GM13977 (cell line): ENCODE results near the gene NKD1.

ENCODE experiments used
- DNase-seq: peaks from one replicate; pipeline ENCODE4 v3.0.0; 2012; ENCODE audit warnings: low spot score
- in situ Hi-C: fragments of 300-500 bp; cut with MboI; formaldehyde crosslinking; loops from one replicate; pipeline ENCODE4 v1.12.0; 2022; ENCODE audit warnings: low sequenced_read_pairs, low pct_unique_long_range_greater_than_20kb, mixed read lengths, inconsistent platforms; ENCODE audit not compliant: unreplicated experiment
- TF ChIP-seq, protein P1 (sequence below): IDR thresholded peaks from 2 replicates; pipeline ENCODE4 v1.5.1; 2012; ENCODE audit warnings: mild to moderate bottlenecking, control low read depth; ENCODE audit not compliant: insufficient read depth; ENCODE audit errors: extremely low read depth, missing control alignments

The NKD1 gene

DNA sequence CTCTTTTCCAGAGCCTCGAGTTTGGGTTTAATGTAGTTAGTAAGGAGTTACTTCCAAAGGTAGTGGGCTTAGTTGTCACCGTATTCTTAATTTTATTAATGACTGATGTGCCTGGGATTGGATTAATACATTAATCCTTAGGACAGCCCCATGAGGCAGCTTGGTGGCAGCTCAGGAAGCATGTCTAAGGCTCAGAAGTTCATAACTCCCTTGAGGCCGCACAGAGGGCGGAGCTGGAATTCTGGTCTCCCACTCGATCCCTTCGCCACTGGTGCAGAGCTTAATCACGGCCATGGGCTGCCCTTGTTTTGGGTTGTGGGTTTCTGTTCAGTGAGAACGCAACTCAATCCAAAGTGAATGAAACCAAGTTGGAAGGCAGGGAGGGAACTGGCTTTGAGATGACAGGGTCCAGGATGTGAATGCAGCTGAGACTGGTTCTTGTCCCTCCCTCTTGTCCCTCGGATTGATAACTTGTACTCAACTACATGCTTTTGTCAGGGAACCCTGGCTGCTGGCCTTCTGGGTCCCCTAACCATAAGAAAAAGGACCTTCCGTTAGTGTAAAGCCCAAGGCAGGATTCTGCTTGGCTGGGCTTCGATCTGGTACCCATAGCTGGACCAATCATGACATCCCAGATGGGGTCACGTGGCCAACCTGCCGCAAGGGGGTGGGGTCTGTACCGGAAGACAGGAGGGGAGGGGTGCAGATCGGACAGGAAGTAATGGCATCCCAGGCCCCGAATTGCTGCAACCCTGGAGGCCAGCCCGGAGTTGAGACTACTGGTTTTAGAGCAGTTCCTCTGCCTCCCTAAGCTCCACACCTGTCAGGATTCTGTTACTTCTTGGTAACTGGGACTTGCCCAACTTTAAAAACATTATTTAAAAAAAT, 87.6 kb downstream of the NKD1 start:
- in situ Hi-C loops: no loop called here
- TF ChIP-seq, protein P1, sequence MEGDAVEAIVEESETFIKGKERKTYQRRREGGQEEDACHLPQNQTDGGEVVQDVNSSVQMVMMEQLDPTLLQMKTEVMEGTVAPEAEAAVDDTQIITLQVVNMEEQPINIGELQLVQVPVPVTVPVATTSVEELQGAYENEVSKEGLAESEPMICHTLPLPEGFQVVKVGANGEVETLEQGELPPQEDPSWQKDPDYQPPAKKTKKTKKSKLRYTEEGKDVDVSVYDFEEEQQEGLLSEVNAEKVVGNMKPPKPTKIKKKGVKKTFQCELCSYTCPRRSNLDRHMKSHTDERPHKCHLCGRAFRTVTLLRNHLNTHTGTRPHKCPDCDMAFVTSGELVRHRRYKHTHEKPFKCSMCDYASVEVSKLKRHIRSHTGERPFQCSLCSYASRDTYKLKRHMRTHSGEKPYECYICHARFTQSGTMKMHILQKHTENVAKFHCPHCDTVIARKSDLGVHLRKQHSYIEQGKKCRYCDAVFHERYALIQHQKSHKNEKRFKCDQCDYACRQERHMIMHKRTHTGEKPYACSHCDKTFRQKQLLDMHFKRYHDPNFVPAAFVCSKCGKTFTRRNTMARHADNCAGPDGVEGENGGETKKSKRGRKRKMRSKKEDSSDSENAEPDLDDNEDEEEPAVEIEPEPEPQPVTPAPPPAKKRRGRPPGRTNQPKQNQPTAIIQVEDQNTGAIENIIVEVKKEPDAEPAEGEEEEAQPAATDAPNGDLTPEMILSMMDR: no peak
- no peak for DNase-seq

DNA sequence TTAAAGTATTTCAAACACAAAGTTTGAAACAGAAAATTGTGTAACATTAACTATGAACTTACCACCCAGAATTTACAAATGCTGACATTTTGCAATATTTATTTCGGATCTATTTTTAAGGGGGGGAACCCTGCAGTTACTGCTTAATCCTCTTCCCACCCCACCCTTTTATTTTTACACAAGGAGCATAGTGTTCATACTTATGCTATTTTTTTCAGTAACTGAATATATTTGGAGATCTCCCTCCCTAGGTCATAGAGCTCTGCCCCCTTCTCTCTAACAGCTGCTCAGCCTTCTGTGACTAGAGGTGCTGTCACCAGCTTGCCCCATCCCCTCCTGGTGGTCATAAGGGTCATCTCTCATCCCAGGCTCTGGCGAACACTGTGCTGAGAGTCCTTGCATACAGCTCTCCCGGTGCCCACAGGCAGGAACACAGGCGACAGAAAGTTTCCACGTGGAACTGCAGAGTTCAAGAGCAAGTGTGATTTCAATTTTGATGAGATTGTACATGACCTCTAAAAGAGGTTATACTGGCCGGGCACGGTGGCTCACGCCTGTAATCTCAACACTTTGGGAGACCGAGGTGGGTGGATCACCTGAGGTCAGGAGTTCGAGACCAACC, 88.7 kb downstream of the NKD1 start:
- in situ Hi-C loops: no loop called here
- TF ChIP-seq, protein P1: no peak
- no peak for DNase-seq

DNA sequence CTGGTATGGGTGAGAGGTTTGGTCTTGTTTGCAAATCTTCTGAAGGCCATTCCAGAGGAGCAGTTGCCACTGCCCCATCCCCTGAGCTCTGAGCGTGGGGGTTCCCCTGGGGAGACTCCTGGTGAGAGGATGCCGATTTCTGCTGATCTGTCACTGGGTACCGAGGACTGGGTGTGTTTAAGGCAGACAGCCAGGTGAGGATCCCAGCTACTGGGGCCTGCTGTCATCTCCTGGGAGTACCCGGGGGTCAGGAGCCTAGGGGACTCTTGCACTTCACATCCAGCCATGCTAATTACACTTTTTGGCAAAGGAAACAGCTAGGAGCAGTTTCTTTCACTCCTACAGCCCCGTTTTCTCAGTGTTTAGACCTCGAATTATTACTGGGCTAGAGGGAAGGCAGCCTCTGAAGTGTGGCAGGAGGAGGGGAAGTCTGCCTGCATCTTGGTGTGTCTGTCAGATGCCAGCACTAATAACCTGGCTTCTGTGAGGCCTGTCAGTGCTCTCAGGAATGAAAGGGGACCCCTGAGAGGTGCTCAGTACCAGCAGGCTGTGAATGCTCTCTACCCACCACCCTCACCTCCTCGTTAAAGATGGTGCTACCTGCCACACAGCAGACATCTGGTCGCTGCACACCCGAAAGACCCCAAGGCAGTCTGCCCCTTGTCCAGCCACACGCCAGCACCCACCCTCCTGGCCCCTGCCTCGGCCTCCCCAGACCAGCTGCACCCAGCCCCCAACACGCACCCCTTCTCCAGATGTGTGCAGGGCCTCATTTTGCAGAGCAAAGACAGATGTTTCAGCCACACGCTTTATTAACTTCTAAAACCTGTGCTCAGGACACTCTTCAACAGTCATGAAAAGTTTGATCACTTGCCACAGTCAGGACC, 89.8 kb downstream of the NKD1 start:
- DNase-seq: no peak
- TF ChIP-seq, protein P1: no peak
- in situ Hi-C loops: no loop called here

DNA sequence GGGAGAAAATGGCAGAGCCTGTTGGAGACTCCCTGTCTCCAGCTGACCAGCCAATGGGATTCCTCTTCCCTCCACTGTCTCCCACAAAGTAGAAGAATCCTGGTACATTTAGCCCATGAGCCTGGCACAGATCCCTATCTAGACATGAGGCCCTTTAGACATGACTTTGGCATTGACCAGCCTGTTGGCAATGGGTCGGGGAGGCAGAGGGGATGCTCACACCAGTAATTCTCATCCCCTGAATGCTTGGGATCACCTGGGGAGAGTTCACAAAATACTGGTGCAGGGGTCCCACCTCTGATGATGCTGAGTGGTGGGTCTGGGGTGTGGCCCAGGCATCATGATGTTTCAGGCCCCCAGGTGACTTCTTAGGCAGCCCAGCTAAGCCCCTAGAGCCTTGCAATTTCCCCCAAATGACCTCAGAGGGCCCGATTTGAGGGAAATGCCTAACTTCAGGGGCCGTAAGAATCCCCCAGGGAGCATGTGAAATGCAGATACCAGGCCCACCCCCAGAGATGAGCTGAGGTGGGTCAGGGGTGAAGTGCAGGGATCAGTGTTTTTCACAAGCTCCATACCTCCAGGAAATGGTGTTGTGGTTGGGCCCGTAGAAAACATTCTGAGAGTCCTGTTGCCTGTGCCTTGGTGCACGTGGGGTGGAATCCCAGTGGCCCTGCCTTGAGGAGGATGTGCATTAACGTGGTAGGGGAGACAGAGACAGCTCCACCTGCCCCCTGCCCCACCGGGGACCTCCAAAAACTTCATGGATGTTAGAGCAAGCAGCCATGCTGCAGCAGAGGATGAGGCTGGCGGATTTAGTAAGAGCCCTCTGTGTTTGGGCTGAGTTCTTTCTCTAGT, 90.8 kb downstream of the NKD1 start:
- TF ChIP-seq, protein P1: no peak
- no peak for DNase-seq
- in situ Hi-C loops: no loop called here

DNA sequence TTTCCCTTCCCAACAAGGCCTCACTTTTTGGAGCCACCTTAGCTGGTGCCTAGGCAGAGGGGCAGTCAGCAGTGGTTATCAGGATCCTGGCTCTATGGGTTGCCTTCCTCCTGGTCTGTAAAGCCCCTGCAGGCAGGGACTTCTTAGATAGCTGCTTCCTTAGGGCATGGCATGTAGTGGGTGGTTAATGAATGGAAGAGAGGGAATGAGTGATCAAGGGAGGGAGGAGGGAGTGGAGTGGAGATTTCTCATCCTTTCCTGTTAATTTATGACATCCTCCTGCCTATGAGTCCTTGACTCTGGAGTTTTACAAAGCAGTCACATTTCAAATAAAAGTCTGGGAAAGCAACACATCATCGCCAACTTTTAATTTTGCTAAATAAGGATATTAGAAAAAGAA, 92.2 kb downstream of the NKD1 start:
- in situ Hi-C loops: no loop called here
- TF ChIP-seq, protein P1: no peak
- no peak for DNase-seq
